AG09309 (cell line): ENCODE data around the gene CEACAM3.

Experiments
- DNase-seq: peaks from one replicate; pipeline ENCODE4 v3.0.0-alpha.2; 2010; ENCODE audit warnings: low read depth
- H3K4me3 ChIP-seq: 2 replicates; pipeline ENCODE4 v1.5.1; 2011; ENCODE audit warnings: mild to moderate bottlenecking, low read depth, low read length, moderate library complexity; ENCODE audit not compliant: control insufficient read depth
- TF ChIP-seq, protein P1 (sequence below): IDR thresholded peaks from 2 replicates; pipeline ENCODE4 v1.5.1; 2011; ENCODE audit warnings: mild to moderate bottlenecking, low read depth, low read length, inconsistent platforms; ENCODE audit not compliant: insufficient read depth, control insufficient read depth; ENCODE audit errors: missing control alignments

Gene CEACAM3

DNA sequence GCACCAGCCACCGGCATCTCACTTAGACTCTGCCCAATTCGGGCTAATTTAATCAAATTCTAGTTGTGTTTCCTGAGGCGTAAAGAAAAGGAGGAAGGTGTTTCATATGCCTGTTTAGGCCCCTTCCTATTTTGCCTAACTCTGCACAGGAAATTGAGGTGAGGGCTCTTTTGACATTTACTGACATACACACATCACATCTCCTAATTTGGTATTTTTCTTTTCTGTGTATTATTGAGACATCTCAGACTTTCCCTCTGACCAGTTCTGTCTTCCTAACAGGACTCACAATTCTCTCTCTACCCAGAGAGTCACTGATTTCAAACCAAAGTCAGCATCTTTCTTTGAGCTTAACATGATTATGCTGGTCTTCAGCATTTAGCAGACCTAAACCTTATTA lies 7.9 kb downstream of the CEACAM3 start:
- no peak overlapping the region for H3K4me3 ChIP-seq
- TF ChIP-seq, protein P1, sequence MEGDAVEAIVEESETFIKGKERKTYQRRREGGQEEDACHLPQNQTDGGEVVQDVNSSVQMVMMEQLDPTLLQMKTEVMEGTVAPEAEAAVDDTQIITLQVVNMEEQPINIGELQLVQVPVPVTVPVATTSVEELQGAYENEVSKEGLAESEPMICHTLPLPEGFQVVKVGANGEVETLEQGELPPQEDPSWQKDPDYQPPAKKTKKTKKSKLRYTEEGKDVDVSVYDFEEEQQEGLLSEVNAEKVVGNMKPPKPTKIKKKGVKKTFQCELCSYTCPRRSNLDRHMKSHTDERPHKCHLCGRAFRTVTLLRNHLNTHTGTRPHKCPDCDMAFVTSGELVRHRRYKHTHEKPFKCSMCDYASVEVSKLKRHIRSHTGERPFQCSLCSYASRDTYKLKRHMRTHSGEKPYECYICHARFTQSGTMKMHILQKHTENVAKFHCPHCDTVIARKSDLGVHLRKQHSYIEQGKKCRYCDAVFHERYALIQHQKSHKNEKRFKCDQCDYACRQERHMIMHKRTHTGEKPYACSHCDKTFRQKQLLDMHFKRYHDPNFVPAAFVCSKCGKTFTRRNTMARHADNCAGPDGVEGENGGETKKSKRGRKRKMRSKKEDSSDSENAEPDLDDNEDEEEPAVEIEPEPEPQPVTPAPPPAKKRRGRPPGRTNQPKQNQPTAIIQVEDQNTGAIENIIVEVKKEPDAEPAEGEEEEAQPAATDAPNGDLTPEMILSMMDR: no peak
- no peak for DNase-seq

DNA sequence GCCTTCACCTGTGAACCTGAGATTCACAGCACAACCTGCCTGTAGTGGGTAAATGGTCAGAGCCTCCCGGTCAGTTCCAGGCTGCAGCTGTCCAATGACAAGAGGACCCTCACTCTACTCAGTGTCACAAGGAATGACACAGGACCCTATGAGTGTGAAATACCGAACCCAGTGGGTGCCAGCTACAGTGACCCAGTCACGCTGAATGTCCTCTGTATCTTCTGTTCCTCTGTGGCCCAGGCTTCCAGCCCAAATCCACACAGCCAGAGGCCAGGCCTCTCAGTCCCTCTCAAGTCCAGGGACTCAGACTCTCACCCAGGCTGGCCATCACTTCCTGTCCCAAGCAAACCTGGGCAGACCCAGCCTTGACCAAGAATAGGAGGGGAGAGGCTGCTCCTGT lies 10.8 kb downstream of the CEACAM3 start:
- no peak for DNase-seq
- H3K4me3 ChIP-seq: no peak overlapping the region
- TF ChIP-seq, protein P1: no peak

DNA sequence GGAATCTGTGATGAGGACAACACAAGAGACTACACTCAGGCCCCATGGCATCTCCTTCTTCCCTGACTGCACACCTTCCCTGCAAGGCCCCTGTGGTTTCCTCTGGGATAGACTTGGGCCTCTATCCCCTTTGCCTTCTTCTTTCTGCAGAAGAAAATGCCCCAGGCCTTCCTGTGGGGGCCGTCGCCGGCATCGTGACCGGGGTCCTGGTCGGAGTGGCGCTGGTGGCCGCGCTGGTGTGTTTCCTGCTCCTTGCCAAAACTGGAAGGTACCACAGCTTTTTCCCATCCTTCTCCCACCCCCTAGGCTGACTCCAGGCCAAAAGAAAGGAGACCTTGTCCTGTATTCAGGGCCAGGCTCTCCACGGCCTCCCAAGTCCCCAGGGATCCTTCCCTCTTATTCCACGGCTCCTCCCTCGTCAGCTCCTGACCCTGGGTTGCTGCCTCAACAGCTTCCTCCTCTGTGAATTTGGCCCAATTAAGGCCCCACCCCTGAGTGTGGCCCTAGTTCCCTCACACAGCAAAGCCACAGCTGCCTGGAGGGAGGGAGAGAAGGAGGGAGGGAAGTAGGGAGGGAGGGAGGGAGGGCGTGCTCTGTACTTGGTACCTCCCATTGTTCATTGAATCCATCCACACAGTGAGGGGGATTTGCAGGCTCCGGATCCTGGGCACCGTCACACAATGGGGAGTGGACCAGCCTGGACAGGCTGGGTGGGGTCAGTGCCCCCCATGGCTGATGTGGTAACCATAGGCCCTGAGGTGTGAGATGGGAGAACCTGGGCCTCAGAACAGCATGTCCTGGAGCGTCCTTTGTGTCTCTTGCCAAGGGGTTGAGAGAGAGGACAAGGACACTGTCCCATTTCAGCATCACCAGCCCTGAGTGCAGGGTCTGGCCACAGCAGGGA lies 12.5 kb downstream of the CEACAM3 start:
- DNase-seq: no peak
- TF ChIP-seq, protein P1: no peak
- no peak overlapping the region for H3K4me3 ChIP-seq

DNA sequence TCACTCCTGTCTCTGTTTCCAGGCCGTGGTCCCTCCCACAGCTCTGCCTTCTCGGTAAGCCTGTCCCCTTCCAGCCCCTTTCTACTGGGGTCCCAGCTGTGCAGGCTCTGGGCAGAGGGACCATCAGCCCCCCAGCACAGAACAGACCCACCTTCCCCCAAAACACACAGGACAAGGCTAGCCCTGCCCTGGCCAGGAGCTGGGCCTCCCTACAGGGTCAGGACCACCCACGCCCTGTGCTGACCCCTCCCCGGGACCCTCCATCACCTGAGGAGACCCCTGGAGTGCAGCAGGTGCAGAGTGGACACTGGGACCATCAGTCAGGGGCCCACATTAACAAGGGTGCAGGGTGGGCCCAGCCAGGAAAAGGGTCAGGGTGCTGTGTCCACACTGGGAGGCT lies 13.9 kb downstream of the CEACAM3 start:
- DNase-seq: no peak
- TF ChIP-seq, protein P1: no peak
- H3K4me3 ChIP-seq: no peak overlapping the region

DNA sequence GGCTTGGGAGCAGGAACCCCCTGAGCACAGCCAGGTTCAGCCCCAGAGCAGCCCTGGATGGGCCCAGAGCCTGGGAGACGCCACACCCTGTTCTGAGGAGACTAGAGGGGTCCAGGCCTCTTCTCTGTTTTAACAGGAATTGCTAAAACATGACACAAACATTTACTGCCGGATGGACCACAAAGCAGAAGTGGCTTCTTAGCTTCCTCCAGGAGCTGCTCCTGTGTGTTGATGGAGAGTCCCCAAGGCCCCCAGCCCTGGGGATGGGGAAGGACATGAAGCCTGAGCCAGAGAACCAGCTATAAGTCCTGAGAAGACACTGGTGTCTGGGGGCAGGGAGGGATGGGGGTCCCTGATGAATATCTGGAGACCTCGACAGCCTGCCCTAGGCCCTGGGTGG lies 14.6 kb downstream of the CEACAM3 start:
- H3K4me3 ChIP-seq: no peak overlapping the region
- TF ChIP-seq, protein P1: no peak
- DNase-seq: no peak

DNA sequence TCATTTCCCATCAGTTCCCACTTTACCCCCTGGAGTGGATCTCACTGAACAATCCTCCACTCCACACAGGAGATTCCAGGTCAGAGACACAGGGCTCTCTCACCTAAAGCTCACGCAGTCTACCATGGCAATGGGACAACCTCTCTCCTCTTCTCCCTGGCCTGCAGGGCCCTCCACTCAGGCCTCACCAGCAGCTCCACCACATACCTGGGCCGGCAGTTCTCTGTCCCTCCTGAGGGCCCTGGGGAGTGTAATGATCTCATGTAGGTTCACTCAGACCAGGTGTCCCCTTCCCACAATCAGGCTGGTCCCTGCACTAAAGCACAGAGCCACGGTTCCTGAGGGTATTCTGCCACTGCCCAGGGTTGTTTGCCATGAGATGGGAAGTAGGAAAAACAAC lies 15.6 kb downstream of the CEACAM3 start:
- no peak overlapping the region for H3K4me3 ChIP-seq
- TF ChIP-seq, protein P1: no peak
- no peak for DNase-seq
